ENCODE data around the gene PDGFRB. TPM values are rescaled to one million over a fixed set of nuclear protein-coding genes. Genes with fewer than 3 reads are reported as not detected.

Gene PDGFRB
- total RNA-seq, 1 experiment from 2014 or later, result not detected

DNA sequence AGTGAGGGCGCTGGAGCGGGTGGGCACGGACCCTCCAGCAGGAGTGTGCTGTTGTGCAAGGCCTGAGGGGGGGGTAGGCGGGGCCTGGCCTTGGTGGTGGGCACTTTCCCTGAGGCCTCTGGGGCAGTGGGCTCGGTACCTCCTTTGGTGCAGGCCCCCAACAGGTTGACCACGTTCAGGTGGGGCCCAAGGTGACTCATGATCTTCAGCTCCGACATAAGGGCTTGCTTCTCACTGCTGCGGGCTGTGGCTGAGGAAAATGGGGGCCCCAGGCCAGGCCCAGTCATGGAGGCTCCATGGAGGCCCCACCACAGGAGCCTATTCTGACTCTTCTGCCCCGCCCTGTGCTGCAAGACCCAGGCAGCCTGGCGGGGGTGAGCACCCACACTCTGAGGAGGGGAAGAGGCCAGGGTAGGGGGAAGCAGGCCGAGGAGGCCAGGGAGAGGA lies 31.5 kb downstream of the PDGFRB start:
- no TSS peak for BruUV-seq (replicated peaks)

DNA sequence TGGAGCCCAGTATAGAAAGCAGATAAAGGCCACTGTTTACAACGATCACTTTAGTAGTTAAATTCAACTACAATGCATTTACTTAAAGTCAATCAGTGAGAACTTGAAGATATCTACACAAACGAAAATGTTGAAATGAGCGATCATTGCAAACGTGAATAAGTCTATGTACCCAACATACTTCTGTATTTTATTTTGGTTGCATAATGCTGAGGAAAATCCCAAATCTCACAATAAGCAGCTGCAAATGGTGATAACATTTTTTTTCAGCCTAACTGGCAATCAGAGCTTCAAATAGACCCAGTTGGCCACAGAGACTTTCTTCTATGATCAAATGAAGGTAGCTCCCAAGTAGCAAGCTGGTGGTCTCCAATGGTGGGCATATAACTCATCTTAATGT lies 32.1 kb downstream of the PDGFRB start:
- TF ChIP-seq, protein P1, sequence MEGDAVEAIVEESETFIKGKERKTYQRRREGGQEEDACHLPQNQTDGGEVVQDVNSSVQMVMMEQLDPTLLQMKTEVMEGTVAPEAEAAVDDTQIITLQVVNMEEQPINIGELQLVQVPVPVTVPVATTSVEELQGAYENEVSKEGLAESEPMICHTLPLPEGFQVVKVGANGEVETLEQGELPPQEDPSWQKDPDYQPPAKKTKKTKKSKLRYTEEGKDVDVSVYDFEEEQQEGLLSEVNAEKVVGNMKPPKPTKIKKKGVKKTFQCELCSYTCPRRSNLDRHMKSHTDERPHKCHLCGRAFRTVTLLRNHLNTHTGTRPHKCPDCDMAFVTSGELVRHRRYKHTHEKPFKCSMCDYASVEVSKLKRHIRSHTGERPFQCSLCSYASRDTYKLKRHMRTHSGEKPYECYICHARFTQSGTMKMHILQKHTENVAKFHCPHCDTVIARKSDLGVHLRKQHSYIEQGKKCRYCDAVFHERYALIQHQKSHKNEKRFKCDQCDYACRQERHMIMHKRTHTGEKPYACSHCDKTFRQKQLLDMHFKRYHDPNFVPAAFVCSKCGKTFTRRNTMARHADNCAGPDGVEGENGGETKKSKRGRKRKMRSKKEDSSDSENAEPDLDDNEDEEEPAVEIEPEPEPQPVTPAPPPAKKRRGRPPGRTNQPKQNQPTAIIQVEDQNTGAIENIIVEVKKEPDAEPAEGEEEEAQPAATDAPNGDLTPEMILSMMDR (conservative IDR thresholded peaks at IDR 0.05), result no peak
- no peak for TF ChIP-seq EZH2 (IDR thresholded peaks at IDR 0.05; ENCODE audit: low read depth)

More for the DNA sequence above, 31.5 kb downstream of the PDGFRB start:
- TF ChIP-seq EZH2 (IDR thresholded peaks at IDR 0.05; ENCODE audit: low read depth), result no peak
- TF ChIP-seq, protein P1 (conservative IDR thresholded peaks at IDR 0.05), result no peak
- Histone ChIP-seq H3K27ac (no peak overlapping the region), H3K27me3 (ENCODE audit: insufficient read depth, low read depth) (no peaks in the 10 kb centered on the region), H4K20me1 (ENCODE audit: insufficient read depth) (no peaks in the 10 kb centered on the region), H3K4me3 (no peak overlapping the region), H2AFZ (no peak overlapping the region), H3K9me2 (ENCODE audit: insufficient read depth) (no peaks in the 10 kb centered on the region), H3K4me2 (no peak overlapping the region), H3K9me3 (ENCODE audit: insufficient read depth, low read depth) (no peaks in the 10 kb centered on the region), H3F3A (ENCODE audit: insufficient read depth, low read depth) (no peaks in the 10 kb centered on the region), H3K36me3 (ENCODE audit: low read depth) (no peaks in the 10 kb centered on the region), H3K79me2 (ENCODE audit: low read depth) (no peaks in the 10 kb centered on the region), H3K4me1 (replicated peaks; ENCODE audit: insufficient read depth) (peaks cover 7% of the 10 kb centered on the region)
- intact Hi-C loops (cut with micrococcal nuclease; ENCODE audit: unreplicated experiment), result no loop called here
- POLR2A ChIA-PET (ENCODE audit: unreplicated experiment), result no interaction called here
- CTCF ChIA-PET, result no interaction called here
- no peak for DNase-seq

DNA sequence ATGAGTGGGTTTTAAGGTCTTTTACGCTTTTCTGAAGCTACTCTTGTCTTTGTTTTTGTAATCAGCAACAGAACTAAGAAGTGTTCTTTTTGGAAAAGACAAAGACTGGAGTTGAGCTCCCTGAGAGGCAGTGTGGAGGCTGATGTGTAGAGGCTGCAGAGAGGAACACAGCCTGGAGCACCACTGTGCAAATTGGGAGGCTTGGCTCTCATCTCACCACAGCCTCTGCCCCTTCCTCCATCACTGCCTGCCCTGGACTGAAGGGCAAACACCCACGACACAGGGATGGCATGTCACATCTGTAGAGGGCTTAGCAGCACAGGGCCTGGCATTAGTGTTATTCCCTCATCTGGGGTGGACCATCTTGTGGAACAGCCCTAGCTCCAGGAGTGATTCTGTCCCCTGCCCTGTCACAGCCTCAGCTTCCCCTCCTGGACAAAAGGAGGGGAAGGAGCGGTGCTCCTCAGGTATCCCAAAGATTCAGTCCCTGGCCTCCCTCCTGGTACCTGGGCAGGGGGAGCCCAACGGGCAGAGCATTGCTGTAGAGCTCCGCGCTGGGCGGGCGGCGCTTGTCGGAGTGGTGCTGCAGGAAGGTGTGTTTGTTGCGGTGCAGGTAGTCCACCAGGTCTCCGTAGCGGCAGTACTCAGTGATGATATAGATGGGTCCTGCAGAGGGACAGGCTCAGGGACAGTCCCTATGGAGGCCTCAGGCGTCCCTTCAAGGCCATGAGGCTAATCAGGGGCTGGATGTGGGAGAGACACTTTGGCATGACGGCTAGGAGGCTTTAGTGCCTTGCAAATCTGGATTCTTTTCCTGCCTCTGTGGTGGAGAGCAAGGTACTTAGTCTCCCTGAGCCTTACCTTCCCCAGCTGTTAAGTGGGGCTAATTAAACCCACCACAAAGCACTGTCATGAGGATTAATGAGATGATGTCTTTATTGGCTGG lies 32.8 kb downstream of the PDGFRB start:
- no peaks in the 10 kb centered on the region for H3K9me3 ChIP-seq (ENCODE audit: insufficient read depth, low read depth)
- TF ChIP-seq EZH2 (IDR thresholded peaks at IDR 0.05; ENCODE audit: low read depth), result no peak
- TF ChIP-seq, protein P1 (conservative IDR thresholded peaks at IDR 0.05), result no peak
- H3K4me1 ChIP-seq (replicated peaks; ENCODE audit: insufficient read depth), result peaks cover 7% of the 10 kb centered on the region
- no peak overlapping the region for H3K27ac ChIP-seq
- H3K9me2 ChIP-seq (ENCODE audit: insufficient read depth), result no peaks in the 10 kb centered on the region
- no peak overlapping the region for H2AFZ ChIP-seq
- no TSS peak for BruUV-seq (replicated peaks)
- H3K36me3 ChIP-seq (ENCODE audit: low read depth), result no peaks in the 10 kb centered on the region
- H3K27me3 ChIP-seq (ENCODE audit: insufficient read depth, low read depth), result no peaks in the 10 kb centered on the region
- ChIA-PET CTCF (interaction anchor here (0.5 to 1.0 kb wide), 5 partner anchors 12 to 594 kb away, joined by 3 read pairs; no protein-coding TSS in a partner anchor), POLR2A (ENCODE audit: unreplicated experiment) (interaction anchor here (0.6 kb wide), 1 partner anchor 60 kb away, joined by 4 read pairs; no protein-coding TSS in a partner anchor)
- no peaks in the 10 kb centered on the region for H4K20me1 ChIP-seq (ENCODE audit: insufficient read depth)
- no peaks in the 10 kb centered on the region for H3F3A ChIP-seq (ENCODE audit: insufficient read depth, low read depth)
- intact Hi-C loops (cut with micrococcal nuclease; ENCODE audit: unreplicated experiment), result loop anchor here (1.0 kb wide), 2 partner anchors 122 to 286 kb away; no protein-coding TSS in a partner anchor
- DNase-seq, result no peak
- no peaks in the 10 kb centered on the region for H3K79me2 ChIP-seq (ENCODE audit: low read depth)
- no peak overlapping the region for H3K4me3 ChIP-seq
- no peak overlapping the region for H3K4me2 ChIP-seq

More for the DNA sequence above, 32.1 kb downstream of the PDGFRB start:
- no peaks in the 10 kb centered on the region for H3K36me3 ChIP-seq (ENCODE audit: low read depth)
- H3K9me2 ChIP-seq (ENCODE audit: insufficient read depth), result no peaks in the 10 kb centered on the region
- H3K4me2 ChIP-seq, result no peak overlapping the region
- POLR2A ChIA-PET (ENCODE audit: unreplicated experiment), result no interaction called here
- peaks cover 7% of the 10 kb centered on the region for H3K4me1 ChIP-seq (replicated peaks; ENCODE audit: insufficient read depth)
- intact Hi-C loops (cut with micrococcal nuclease; ENCODE audit: unreplicated experiment), result no loop called here
- H4K20me1 ChIP-seq (ENCODE audit: insufficient read depth), result no peaks in the 10 kb centered on the region
- H3K27me3 ChIP-seq (ENCODE audit: insufficient read depth, low read depth), result no peaks in the 10 kb centered on the region
- H3K79me2 ChIP-seq (ENCODE audit: low read depth), result no peaks in the 10 kb centered on the region
- no peaks in the 10 kb centered on the region for H3K9me3 ChIP-seq (ENCODE audit: insufficient read depth, low read depth)
- no TSS peak for BruUV-seq (replicated peaks)
- no peak overlapping the region for H2AFZ ChIP-seq
- H3K4me3 ChIP-seq, result no peak overlapping the region
- no peak for DNase-seq
- no peaks in the 10 kb centered on the region for H3F3A ChIP-seq (ENCODE audit: insufficient read depth, low read depth)
- no peak overlapping the region for H3K27ac ChIP-seq
- CTCF ChIA-PET, result no interaction called here

Measured in PC-9 (cell line).